Testis (tissue), 5 donors: Measurements from ENCODE around the gene CDY1B. TPM values are rescaled to one million over a fixed set of nuclear protein-coding genes. Genes with fewer than 3 reads are reported as not detected.
"Not testable (repeated sequence)": the region's sequence is repeated elsewhere in the genome, so short reads cannot be mapped to it uniquely, and the experiment has no call there.

Experiments used
- DNase-seq: peaks from one replicate; pipeline ENCODE4 v3.0.0-alpha.2; 2019
- H3K27ac ChIP-seq, 2 donors: fragments of 200-600 bp; sonication (generic); one replicate each; pipeline ENCODE4 v1.5.1; 2019
- H3K27me3 ChIP-seq: fragments of 200-600 bp; sonication (generic); one replicate; pipeline ENCODE4 v1.5.1; 2019
- H3K36me3 ChIP-seq: fragments of 200-600 bp; sonication (generic); one replicate; pipeline ENCODE4 v1.5.1; 2017; ENCODE audit warnings: low read depth; ENCODE audit errors: missing control alignments
- H3K4me1 ChIP-seq: fragments of 200-600 bp; sonication (generic); one replicate; pipeline ENCODE4 v1.5.1; 2019
- H3K4me3 ChIP-seq, 2 donors: fragments of 200-600 bp; sonication (generic); one replicate each; pipeline ENCODE4 v1.5.1; 2017 to 2019
- H3K9me3 ChIP-seq: fragments of 200-600 bp; sonication (generic); one replicate; pipeline ENCODE4 v1.5.1; 2017
- WGBS, 2 donors: methylation state at CpG; one replicate each; pipeline ENCODE4 v1.1.5; 2018; 5-methylcytosine and 5-hydroxymethylcytosine counted together
- intact Hi-C: fragments of 100-400 bp; cut with DNase I; formaldehyde crosslinking; loops from one replicate; pipeline ENCODE4 v1.15.1; 2023; ENCODE audit warnings: low total_unique reads
- long read RNA-seq, 2 donors: transcript quantifications; one replicate each; lab custom pipeline, GENCODE V29; 2026
- polyA plus RNA-seq: library from polyadenylated mRNA; stranded (reverse); fragments of 350-450 nt; fragmentation: Illumina TruSeq; extraction: RNeasy Lipid Tissue Mini Kit (QIAGEN cat#74804); gene quantifications from one replicate; pipeline ENCODE4 v1.2.3, GENCODE V29; 2014; ENCODE audit warnings: low read depth, low replicate concordance; ENCODE audit not compliant: insufficient read depth
- total RNA-seq, 2 donors: library from RNA; depleted of rRNA; stranded (reverse); fragments of >200 nt; gene quantifications; one replicate each; pipeline ENCODE4 v1.2.3, GENCODE V29; 2016

Gene CDY1B
- total RNA-seq (1 to 10 TPM; 1.4 to 1.5 TPM), polyA plus RNA-seq (3.6 TPM)
- long read RNA-seq, donor 1, result 0 reads
- long read RNA-seq, donor 2, result 0 reads

DNA sequence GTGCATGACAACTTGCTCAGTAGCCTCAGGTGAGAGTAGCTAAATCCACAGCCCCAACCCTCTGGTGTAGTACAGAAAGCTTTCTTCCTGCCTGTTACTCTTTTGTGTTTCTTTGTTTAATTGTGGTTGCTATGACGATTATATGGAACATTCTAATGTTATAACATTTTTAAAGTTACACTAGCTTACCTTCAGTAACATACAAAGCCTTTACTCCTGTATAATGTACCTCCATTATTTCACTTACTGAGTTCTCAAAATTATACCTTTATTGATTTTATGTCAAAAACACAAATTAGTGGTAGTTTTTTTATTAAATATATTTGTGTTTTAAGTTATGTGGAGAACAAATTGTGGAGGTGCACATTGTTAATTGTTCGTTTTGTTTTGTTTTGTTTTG lies at the start of gene CDY1B:
Gene CDY1B (minus strand): TSS at position 101 of the 400 bp plus-strand sequence. CDS start 331 bp downstream, outside the sequence.
- H3K27ac ChIP-seq, H3K27me3 ChIP-seq, DNase-seq, H3K36me3 ChIP-seq, H3K4me1 ChIP-seq, H3K9me3 ChIP-seq, H3K4me3 ChIP-seq, intact Hi-C loops: not testable (repeated sequence)
- WGBS, 2 donors, result no CpG with 5 or more reads among the region's 2 CpGs

DNA sequence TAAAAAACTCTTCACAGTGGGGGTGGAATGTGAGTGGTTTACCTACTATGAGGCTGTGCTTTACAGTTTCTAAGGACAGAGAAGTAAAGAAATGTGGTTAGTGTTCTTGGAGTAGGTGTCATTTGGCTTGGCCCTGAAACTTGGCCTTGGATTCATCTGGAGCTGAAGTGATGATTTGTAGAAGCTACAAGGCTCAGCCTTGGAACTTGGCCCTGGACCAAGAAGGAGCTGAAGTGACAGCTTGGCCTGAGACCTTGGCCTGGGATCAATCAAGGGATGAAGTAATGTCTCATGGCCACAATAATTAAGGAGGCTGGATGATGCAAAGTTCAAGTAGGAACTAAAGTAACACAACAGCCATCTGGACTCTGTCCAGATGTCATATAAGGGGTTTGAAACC lies 1.7 kb upstream of the CDY1B start:
- H3K27me3 ChIP-seq, DNase-seq, H3K4me3 ChIP-seq, H3K27ac ChIP-seq, H3K9me3 ChIP-seq, H3K4me1 ChIP-seq, intact Hi-C loops, H3K36me3 ChIP-seq: not testable (repeated sequence)

- DNase-seq, H3K4me1 ChIP-seq, H3K27me3 ChIP-seq, H3K36me3 ChIP-seq, H3K4me3 ChIP-seq, H3K27ac ChIP-seq, intact Hi-C loops, H3K9me3 ChIP-seq: not testable (repeated sequence)
- WGBS, 2 donors, result no CpG with 5 or more reads among the region's 3 CpGs
These were observed 4.6 kb downstream of the CDY1B start for GRCh38 chrY:24043209-24043608.

DNA sequence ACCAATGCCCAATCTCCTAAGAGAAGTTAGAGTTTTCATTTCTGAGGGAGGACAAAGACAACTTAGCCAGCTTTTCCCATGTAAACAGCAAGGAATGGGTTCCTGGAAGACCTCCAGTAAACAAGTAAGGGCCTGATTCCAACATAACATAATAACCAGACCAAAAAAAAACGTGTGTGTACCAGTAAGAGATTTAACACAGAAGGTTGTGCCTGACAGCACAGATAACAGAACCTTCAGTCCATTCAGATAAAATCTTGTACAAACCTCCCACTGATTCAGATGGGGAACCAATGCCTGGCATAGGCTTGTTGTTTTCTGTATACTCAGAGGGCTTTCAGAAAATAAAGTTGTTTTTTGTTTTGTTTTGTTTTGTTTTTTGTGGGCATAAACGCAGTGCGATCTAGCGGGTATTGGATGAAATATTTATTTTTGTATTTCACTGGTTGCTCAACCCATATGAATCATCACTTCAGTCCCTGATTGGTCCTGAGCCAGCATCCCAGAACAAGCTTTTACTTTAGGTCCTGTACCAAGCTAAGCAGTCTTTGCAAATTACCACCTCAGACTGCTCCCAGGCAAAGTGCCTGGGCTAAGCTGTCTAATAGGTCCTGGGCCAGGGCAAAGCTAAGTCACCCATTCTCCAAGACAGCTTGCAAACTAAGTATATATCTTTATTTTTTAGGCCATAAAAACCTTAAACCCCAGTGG lies 8.7 kb downstream of the CDY1B start:
- H3K4me1 ChIP-seq, H3K9me3 ChIP-seq, DNase-seq, intact Hi-C loops, H3K27me3 ChIP-seq, H3K36me3 ChIP-seq, H3K27ac ChIP-seq, H3K4me3 ChIP-seq: not testable (repeated sequence)
- WGBS, 2 donors, result no CpG with 5 or more reads among the region's 4 CpGs

DNA sequence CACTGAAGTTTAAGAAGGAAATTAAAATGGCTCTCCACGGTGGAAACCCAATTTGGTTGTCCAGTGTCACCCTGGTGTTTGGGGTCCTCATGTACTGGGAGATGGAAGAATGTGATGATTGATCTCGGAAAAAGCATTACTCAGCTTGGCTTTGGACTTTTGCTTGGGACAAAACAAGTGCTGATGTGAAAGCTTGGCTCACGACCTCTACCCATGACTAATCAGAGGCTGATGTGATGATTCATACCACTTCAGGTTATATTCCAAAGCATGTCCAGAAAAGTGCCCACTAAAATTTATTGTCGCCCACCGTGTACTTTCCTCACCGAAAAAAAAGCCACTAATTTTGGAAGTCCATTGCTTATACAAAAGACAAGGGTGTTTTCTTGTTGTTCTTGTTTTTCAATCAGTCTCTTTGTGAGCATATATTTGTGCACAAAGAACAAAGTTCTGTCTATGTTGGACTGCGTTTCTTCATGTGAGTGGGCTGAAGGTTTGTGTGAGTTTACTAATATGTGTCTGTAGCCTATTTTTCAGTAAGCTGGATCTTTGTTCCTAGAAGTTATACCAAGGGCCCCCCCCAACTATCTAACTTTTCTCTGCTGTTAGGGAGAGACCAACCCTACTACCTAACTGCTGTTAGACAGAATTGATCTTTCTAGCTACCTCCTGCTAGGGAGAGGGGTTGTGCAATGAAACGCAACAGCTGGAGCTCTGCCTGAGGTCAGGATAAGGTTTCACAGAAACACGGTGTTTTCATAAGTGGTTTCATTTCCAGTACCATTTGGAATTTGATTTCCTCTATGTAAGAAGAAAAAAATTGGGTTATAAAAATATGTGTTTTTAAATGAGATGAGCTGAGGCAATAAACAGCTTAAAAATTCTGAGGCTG lies 21.4 kb downstream of the CDY1B start:
- H3K36me3 ChIP-seq, H3K4me1 ChIP-seq, intact Hi-C loops, H3K27me3 ChIP-seq, H3K27ac ChIP-seq, H3K9me3 ChIP-seq, H3K4me3 ChIP-seq, DNase-seq: not testable (repeated sequence)
- no CpG with 5 or more reads among the region's 9 CpGs for WGBS, 2 donors
